HCT116 (cell line): ENCODE measurements around the gene LMBR1L. TPM values are rescaled to one million over a fixed set of nuclear protein-coding genes. Genes with fewer than 3 reads are reported as not detected.

Experiments used
- ATAC-seq: fragments of 200-7000 bp; cut with Tn5 transposase; 2 replicates; pipeline ENCODE4 v1.9.1; 2020; ENCODE audit warnings: mild to moderate bottlenecking, moderate library complexity
- BruUV-seq: library from RNA; stranded (reverse); fragments of 400-500 nt; replicated peaks from 2 replicates; lab custom pipeline; 2021; lab: Mats Ljungman, UMichigan
- CTCF ChIA-PET: fragments of 300-600 bp; sonication (Branson Sonifier 250); formaldehyde crosslinking; loops from one replicate; lab custom pipeline; 2021; ENCODE audit warnings: antibody characterized with exemption; lab: Charles Lee
- POLR2A ChIA-PET: fragments of 300-600, 350-600 bp; sonication (Branson Sonifier 250); formaldehyde crosslinking; loops from one replicate; lab custom pipeline; 2021; ENCODE audit warnings: antibody characterized with exemption; lab: Charles Lee
- RAD21 ChIA-PET, 2 experiments: fragments of 300-600 bp; sonication (Branson Sonifier 250); formaldehyde crosslinking; loops; one replicate each; lab custom pipeline; 2023; ENCODE audit warnings: low total read pairs in 2 of 2; ENCODE audit not compliant: uncharacterized antibody in 2 of 2, unreplicated experiment in 2 of 2, low non-redundant PET in 1 of 2; lab: Charles Lee
- DNase-seq: peaks from one replicate; pipeline ENCODE4 v3.0.0-alpha.2; 2010; ENCODE audit warnings: low read depth, low spot score
- H2AFZ ChIP-seq: fragments of 200-600 bp; shearing (Covaris generic), sonication (generic); 2 replicates; pipeline ENCODE4 v1.6.1; 2017; ENCODE audit warnings: low read depth, mixed run types, mixed read lengths, antibody characterized with exemption, low read length; ENCODE audit not compliant: poor library complexity, severe bottlenecking
- H3K27ac ChIP-seq: 2 replicates; pipeline ENCODE4 v1.5.1; 2012; ENCODE audit warnings: low read depth, low read length
- H3K27me3 ChIP-seq: fragments of 200-600 bp; sonication (generic); 2 replicates; pipeline ENCODE4 v1.6.1; 2016; ENCODE audit warnings: mixed run types, low read length, mixed read lengths; ENCODE audit not compliant: insufficient read depth
- H3K36me3 ChIP-seq, 2 experiments: fragments of 200-500 bp in 1 of 2; fragments of 200-600 bp in 1 of 2; sonication (Bioruptor generic) in 1 of 2; sonication (generic) in 1 of 2; 2 replicates each; pipeline versions ENCODE4 v1.5.1 to v1.6.1; 2014 to 2016; ENCODE audit warnings: low read length in 2 of 2, inconsistent platforms in 1 of 2, mixed read lengths in 1 of 2, mixed run types in 1 of 2; ENCODE audit not compliant: insufficient read depth in 2 of 2, control insufficient read depth in 1 of 2
- H3K4me1 ChIP-seq, 2 experiments: fragments of 200-600 bp in 1 of 2; sonication (generic) in 1 of 2; 2 replicates each; pipeline versions ENCODE4 v1.5.1 to v1.6.1; 2012 to 2017; ENCODE audit warnings: low read length in 2 of 2, inconsistent platforms in 1 of 2, mild to moderate bottlenecking in 1 of 2, mixed read lengths in 1 of 2, mixed run types in 1 of 2, moderate library complexity in 1 of 2; ENCODE audit not compliant: insufficient read depth in 2 of 2, control insufficient read depth in 1 of 2
- H3K4me2 ChIP-seq: fragments of 200-600 bp; sonication (generic); 2 replicates; pipeline ENCODE4 v1.6.1; 2017; ENCODE audit warnings: mixed run types, low read length, mixed read lengths
- H3K4me3 ChIP-seq, 2 experiments: fragments of 200-600 bp in 1 of 2; sonication (generic) in 1 of 2; replicated peaks in 1 of 2; 2 replicates each; pipeline ENCODE4 v1.5.1; 2011 to 2016; ENCODE audit warnings: low read length in 2 of 2, control low read depth in 1 of 2, low read depth in 1 of 2, mild to moderate bottlenecking in 1 of 2, mixed read lengths in 1 of 2, mixed run types in 1 of 2
- H3K79me2 ChIP-seq: fragments of 200-600 bp; sonication (generic); 2 replicates; pipeline ENCODE4 v1.6.1; 2017; ENCODE audit warnings: mild to moderate bottlenecking, mixed run types, low read length, moderate library complexity, mixed read lengths; ENCODE audit not compliant: insufficient read depth
- H3K9ac ChIP-seq: fragments of 200-600 bp; sonication (generic); 2 replicates; pipeline ENCODE4 v1.6.1; 2016; ENCODE audit warnings: low read length, mixed read lengths
- H3K9me2 ChIP-seq: fragments of 200-600 bp; sonication (generic), shearing (Covaris generic); 2 replicates; pipeline ENCODE4 v1.6.1; 2017; ENCODE audit warnings: mixed run types, mild to moderate bottlenecking, moderate library complexity; ENCODE audit not compliant: insufficient read depth
- H3K9me3 ChIP-seq, 2 experiments: fragments of 200-500 bp in 1 of 2; fragments of 200-600 bp in 1 of 2; sonication (Bioruptor generic) in 1 of 2; sonication (generic) in 1 of 2; 2 replicates each; pipeline ENCODE4 v1.6.1; 2014 to 2017; ENCODE audit warnings: low read length in 2 of 2, mixed read lengths in 2 of 2, inconsistent platforms in 1 of 2, low read depth in 1 of 2, mild to moderate bottlenecking in 1 of 2, mixed run types in 1 of 2, moderate library complexity in 1 of 2; ENCODE audit not compliant: control insufficient read depth in 1 of 2, insufficient read depth in 1 of 2
- H4K20me1 ChIP-seq: fragments of 200-600 bp; sonication (generic), shearing (Covaris generic); 2 replicates; pipeline ENCODE4 v1.6.1; 2017; ENCODE audit warnings: mixed run types, mild to moderate bottlenecking, moderate library complexity; ENCODE audit not compliant: insufficient read depth
- CEBPB ChIP-seq: IDR thresholded peaks from 2 replicates; pipeline ENCODE4 v1.6.1; 2012; ENCODE audit warnings: low read depth
- EZH2phosphoT487 ChIP-seq: fragments of 200-600 bp; IDR thresholded peaks from 2 replicates; pipeline ENCODE4 v1.6.1; 2018; ENCODE audit warnings: antibody characterized with exemption, borderline replicate concordance
- MAX ChIP-seq: IDR thresholded peaks from 2 replicates; pipeline ENCODE4 v1.6.1; 2012
- POLR2A ChIP-seq: IDR thresholded peaks from 2 replicates; pipeline ENCODE4 v1.7.0; 2011; ENCODE audit warnings: borderline replicate concordance; ENCODE audit not compliant: insufficient read depth, insufficient read length; ENCODE audit errors: extremely low read depth
- POLR2AphosphoS5 ChIP-seq: IDR thresholded peaks from 2 replicates; pipeline ENCODE4 v1.6.1; 2011; ENCODE audit warnings: mild to moderate bottlenecking, low read depth, low read length, moderate library complexity
- SIN3A ChIP-seq: IDR thresholded peaks from 2 replicates; pipeline ENCODE4 v1.6.1; 2012; ENCODE audit warnings: low read depth
- SP1 ChIP-seq: IDR thresholded peaks from 2 replicates; pipeline ENCODE4 v1.6.1; 2012; ENCODE audit warnings: low read depth
- SRF ChIP-seq: IDR thresholded peaks from 2 replicates; pipeline ENCODE4 v1.6.1; 2012; ENCODE audit warnings: low read depth
- YY1 ChIP-seq: IDR thresholded peaks from 2 replicates; pipeline ENCODE4 v1.6.1; 2011; ENCODE audit warnings: low read length, low read depth, moderate library complexity, mild to moderate bottlenecking; ENCODE audit not compliant: insufficient replicate concordance; ENCODE audit errors: extremely low read depth
- ZNF274 ChIP-seq: fragments of 200-500 bp; sonication (Bioruptor generic); IDR thresholded peaks from 2 replicates; pipeline ENCODE4 v1.6.1; 2014; ENCODE audit warnings: mild to moderate bottlenecking, low read depth, low read length, inconsistent platforms
- intact Hi-C: fragments of 100-400 bp; cut with micrococcal nuclease; formaldehyde crosslinking; loops from 2 replicates; pipeline ENCODE4 v1.10.0; 2022
- total RNA-seq: library from RNA; stranded (reverse); gene quantifications from one replicate; pipeline ENCODE4 v1.2.1, GENCODE V29; 2021; ENCODE audit not compliant: unreplicated experiment
- TF ChIP-seq, protein P1 (sequence below): IDR thresholded peaks from 2 replicates; pipeline ENCODE4 v1.6.1; 2011; ENCODE audit warnings: mild to moderate bottlenecking, low read length, moderate library complexity; ENCODE audit not compliant: insufficient replicate concordance; ENCODE audit errors: extremely low read depth

Gene LMBR1L
- total RNA-seq, 1 experiment from 2014 or later, result 44.4 TPM

GRCh38 chr12:49154221-49154620, 43.6 kb upstream of the LMBR1L start (continued):
- TF ChIP-seq EZH2phosphoT487, result no peak
- TF ChIP-seq, protein P1, sequence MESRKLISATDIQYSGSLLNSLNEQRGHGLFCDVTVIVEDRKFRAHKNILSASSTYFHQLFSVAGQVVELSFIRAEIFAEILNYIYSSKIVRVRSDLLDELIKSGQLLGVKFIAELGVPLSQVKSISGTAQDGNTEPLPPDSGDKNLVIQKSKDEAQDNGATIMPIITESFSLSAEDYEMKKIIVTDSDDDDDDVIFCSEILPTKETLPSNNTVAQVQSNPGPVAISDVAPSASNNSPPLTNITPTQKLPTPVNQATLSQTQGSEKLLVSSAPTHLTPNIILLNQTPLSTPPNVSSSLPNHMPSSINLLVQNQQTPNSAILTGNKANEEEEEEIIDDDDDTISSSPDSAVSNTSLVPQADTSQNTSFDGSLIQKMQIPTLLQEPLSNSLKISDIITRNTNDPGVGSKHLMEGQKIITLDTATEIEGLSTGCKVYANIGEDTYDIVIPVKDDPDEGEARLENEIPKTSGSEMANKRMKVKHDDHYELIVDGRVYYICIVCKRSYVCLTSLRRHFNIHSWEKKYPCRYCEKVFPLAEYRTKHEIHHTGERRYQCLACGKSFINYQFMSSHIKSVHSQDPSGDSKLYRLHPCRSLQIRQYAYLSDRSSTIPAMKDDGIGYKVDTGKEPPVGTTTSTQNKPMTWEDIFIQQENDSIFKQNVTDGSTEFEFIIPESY, result no peak
- TF ChIP-seq YY1, result no peak
- no peak for TF ChIP-seq SIN3A
- no peak for TF ChIP-seq SP1
- no peak for TF ChIP-seq ZNF274

DNA sequence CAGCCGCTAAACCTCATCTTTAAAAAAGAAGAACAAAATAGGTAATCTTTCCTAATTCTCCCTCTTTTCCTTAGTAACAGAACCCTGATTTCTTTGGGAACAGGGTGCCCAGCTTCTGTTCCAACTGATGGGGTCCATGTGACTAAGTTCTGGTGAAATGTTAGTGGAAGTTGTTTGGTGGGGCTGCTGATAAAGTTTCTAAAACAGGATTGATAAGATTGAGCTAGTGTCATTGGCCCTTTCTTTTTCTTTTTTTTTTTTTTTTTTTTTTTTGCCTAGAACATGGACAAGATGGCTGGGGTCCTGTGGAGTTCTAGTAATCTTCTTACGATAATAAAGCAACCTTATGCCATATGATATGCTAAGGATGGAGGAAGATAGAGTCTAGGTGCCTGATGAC, 36.7 kb upstream of the LMBR1L start:
- no TSS peak for BruUV-seq
- H3K79me2 ChIP-seq, result no peaks in the 10 kb centered on the region

More for the DNA sequence above, 36.7 kb upstream of the LMBR1L start:
- H3K4me2 ChIP-seq, result no peak overlapping the region
- no peak for TF ChIP-seq MAX
- TF ChIP-seq SRF, result no peak
- no peak for TF ChIP-seq POLR2A
- no peak for TF ChIP-seq CEBPB
- no peak for TF ChIP-seq POLR2AphosphoS5
- TF ChIP-seq ZNF274, result no peak
- TF ChIP-seq, all 23 proteins: peak for 0
- ChIA-PET CTCF (no interaction called here), POLR2A (interaction anchor here (0.8 kb wide), 1 partner anchor 17 kb away, joined by 3 read pairs; the partner anchor contains the start of gene TUBA1B), RAD21 (no interaction called here)
- H3K9me2 ChIP-seq, result no peaks in the 10 kb centered on the region
- no peak overlapping the region for H2AFZ ChIP-seq
- H3K4me1 ChIP-seq, result no peaks in the 10 kb centered on the region
- H4K20me1 ChIP-seq, result no peaks in the 10 kb centered on the region
- H3K36me3 ChIP-seq, result no peaks in the 10 kb centered on the region
- H3K27me3 ChIP-seq, result no peaks in the 10 kb centered on the region
- H3K9me3 ChIP-seq, result no peaks in the 10 kb centered on the region
- no peak overlapping the region for H3K4me3 ChIP-seq
- no peak overlapping the region for H3K9ac ChIP-seq
- no peak overlapping the region for H3K27ac ChIP-seq
- intact Hi-C loops, result no loop called here
- ATAC-seq (no peak), DNase-seq (no peak)
